ENCODE data around the gene C1R.
"Not testable (repeated sequence)": the region's sequence is repeated elsewhere in the genome, so short reads cannot be mapped to it uniquely, and the experiment has no call there.

Gene C1R

GRCh38 chr12:7068994-7069346 is 23.3 kb downstream of the C1R start:
- DNase-seq (ENCODE audit: low spot score) (no peak), FAIRE-seq (peak; percentile 82)

- peak; percentile 87 for FAIRE-seq
Measured at GRCh38 chr12:7068240-7068993, 23.8 kb downstream of the C1R start.

GRCh38 chr12:7067096-7067495 is 25.1 kb downstream of the C1R start:
- DNase-seq (ENCODE audit: low spot score) (no peak), FAIRE-seq (no peak)

More at GRCh38 chr12:7068240-7068993, 23.8 kb downstream of the C1R start:
- DNase-seq (ENCODE audit: low spot score) = no peak

GRCh38 chr12:7066596-7066995 is 25.6 kb downstream of the C1R start:
- FAIRE-seq (no peak), DNase-seq (ENCODE audit: low spot score) (no peak)

GRCh38 chr12:7065073-7065623 is 27.1 kb downstream of the C1R start:
- DNase-seq (ENCODE audit: low spot score) (no peak), FAIRE-seq (no peak)

GRCh38 chr12:7064516-7064915 is 27.7 kb downstream of the C1R start:
- DNase-seq (ENCODE audit: low spot score) (no peak), FAIRE-seq (no peak)

- FAIRE-seq = no peak
- no peak for DNase-seq (ENCODE audit: low spot score)
Measured at GRCh38 chr12:7061596-7061995, 30.6 kb downstream of the C1R start.

- peak; percentile 20 for FAIRE-seq
- DNase-seq (ENCODE audit: low spot score) = no peak
Measured at GRCh38 chr12:7061138-7061537, 31.1 kb downstream of the C1R start.

GRCh38 chr12:7060353-7060954 is 31.8 kb downstream of the C1R start, which contains the start of gene C1S:
Gene C1S, plus strand, starts transcription at chr12:7060718. Its CDS starts 1,195 bp downstream, at chr12:7061913.
- FAIRE-seq = no peak

GRCh38 chr12:7059780-7060179 is 32.5 kb downstream of the C1R start:
- DNase-seq (ENCODE audit: low spot score) (no peak), FAIRE-seq (no peak)

More at GRCh38 chr12:7060353-7060954, 31.8 kb downstream of the C1R start, which contains the start of gene C1S:
- DNase-seq (ENCODE audit: low spot score) = peak; percentile 59

- no peak for FAIRE-seq
Measured at GRCh38 chr12:7058850-7059395, 33.3 kb downstream of the C1R start.

GRCh38 chr12:7058163-7058845 is 33.9 kb downstream of the C1R start:
- no peak for FAIRE-seq
- no peak for DNase-seq (ENCODE audit: low spot score)

More at GRCh38 chr12:7058850-7059395, 33.3 kb downstream of the C1R start:
- no peak for DNase-seq (ENCODE audit: low spot score)

GRCh38 chr12:7055736-7056135 is 36.5 kb downstream of the C1R start:
- DNase-seq (ENCODE audit: low spot score); FAIRE-seq: not testable (repeated sequence)

- FAIRE-seq (no peak), DNase-seq (ENCODE audit: low spot score) (no peak)
Measured at GRCh38 chr12:7054925-7055324, 37.3 kb downstream of the C1R start.

- FAIRE-seq; DNase-seq (ENCODE audit: low spot score): not testable (repeated sequence)
Measured at GRCh38 chr12:7049973-7050372, 42.3 kb downstream of the C1R start.

GRCh38 chr12:7049445-7049951 is 42.7 kb downstream of the C1R start:
- not testable (repeated sequence) for FAIRE-seq

GRCh38 chr12:7047306-7047705 is 44.9 kb downstream of the C1R start:
- no peak for DNase-seq (ENCODE audit: low spot score)
- no peak for FAIRE-seq

More at GRCh38 chr12:7049445-7049951, 42.7 kb downstream of the C1R start:
- not testable (repeated sequence) for DNase-seq (ENCODE audit: low spot score)

- DNase-seq (ENCODE audit: low spot score) (no peak), FAIRE-seq (peak; percentile 55)
Measured at GRCh38 chr12:7046383-7047105, 45.7 kb downstream of the C1R start.

GRCh38 chr12:7045913-7046312 is 46.3 kb downstream of the C1R start:
- FAIRE-seq (no peak), DNase-seq (ENCODE audit: low spot score) (no peak)

GRCh38 chr12:7042842-7043241 is 49.4 kb downstream of the C1R start:
- FAIRE-seq (no peak), DNase-seq (ENCODE audit: low spot score) (no peak)

- DNase-seq (ENCODE audit: low spot score) (no peak), FAIRE-seq (no peak)
Measured at GRCh38 chr12:7039403-7039802, 52.8 kb downstream of the C1R start.
